GM10266 (cell line): Measurements from ENCODE around the gene TMEM121B.

Experiments
- DNase-seq: peaks from one replicate; pipeline ENCODE4 v3.0.0; 2012; ENCODE audit errors: extremely low spot score
- TF ChIP-seq, protein P1 (sequence below): IDR thresholded peaks from 2 replicates; pipeline ENCODE4 v1.5.1; 2012; ENCODE audit warnings: mild to moderate bottlenecking, low read depth; ENCODE audit not compliant: control insufficient read depth, insufficient read depth; ENCODE audit errors: missing control alignments

TMEM121B gene

DNA sequence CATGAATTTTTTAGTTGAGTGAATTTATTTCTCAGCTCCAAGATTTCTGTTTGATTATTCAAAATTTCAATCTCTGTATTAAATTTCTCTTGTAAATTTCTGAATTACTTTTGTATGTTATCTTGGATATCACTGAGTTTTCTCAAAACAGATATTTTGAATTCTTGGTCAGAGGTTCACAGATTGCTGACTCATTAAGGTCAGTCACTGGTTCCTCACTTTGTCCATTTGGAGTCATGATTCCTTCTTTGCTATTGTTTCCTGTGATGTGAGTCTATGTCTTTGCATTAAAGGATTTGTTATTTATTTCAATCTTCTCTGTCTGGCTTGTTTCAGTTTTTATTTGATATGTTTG, 46.5 kb downstream of the TMEM121B start:
- TF ChIP-seq, protein P1, sequence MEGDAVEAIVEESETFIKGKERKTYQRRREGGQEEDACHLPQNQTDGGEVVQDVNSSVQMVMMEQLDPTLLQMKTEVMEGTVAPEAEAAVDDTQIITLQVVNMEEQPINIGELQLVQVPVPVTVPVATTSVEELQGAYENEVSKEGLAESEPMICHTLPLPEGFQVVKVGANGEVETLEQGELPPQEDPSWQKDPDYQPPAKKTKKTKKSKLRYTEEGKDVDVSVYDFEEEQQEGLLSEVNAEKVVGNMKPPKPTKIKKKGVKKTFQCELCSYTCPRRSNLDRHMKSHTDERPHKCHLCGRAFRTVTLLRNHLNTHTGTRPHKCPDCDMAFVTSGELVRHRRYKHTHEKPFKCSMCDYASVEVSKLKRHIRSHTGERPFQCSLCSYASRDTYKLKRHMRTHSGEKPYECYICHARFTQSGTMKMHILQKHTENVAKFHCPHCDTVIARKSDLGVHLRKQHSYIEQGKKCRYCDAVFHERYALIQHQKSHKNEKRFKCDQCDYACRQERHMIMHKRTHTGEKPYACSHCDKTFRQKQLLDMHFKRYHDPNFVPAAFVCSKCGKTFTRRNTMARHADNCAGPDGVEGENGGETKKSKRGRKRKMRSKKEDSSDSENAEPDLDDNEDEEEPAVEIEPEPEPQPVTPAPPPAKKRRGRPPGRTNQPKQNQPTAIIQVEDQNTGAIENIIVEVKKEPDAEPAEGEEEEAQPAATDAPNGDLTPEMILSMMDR = no peak
- DNase-seq = no peak

DNA sequence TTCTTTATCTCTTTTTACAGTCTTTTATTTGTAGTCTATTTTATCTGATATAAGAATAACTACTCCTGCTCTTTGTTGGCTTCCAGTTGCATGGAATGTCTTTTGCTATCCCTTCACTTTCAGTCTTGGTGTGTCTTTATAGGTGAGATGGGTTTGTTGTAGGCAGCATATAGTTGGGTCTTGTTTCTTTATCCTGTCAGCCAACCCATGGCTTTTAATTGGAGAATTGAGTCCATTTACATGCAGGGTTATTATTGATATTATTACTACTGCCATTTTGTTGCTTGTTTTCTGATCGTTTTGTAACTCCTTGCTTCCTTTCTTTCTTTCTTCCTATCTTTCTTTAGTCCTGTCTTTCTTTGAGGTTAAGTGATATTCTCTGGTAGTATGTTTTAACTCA, 48.3 kb downstream of the TMEM121B start:
- DNase-seq = no peak
- TF ChIP-seq, protein P1 = no peak
